ENCODE measurements around the gene ZNF282. TPM values are rescaled to one million over a fixed set of nuclear protein-coding genes. Genes with fewer than 3 reads are reported as not detected.
A peak's percentile ranks its signal among the peaks of the same experiment; 100 is the strongest.
"Not testable (repeated sequence)": the region's sequence is repeated elsewhere in the genome, so short reads cannot be mapped to it uniquely, and the experiment has no call there.

The ZNF282 gene
- total RNA-seq, 1 experiment from 2014 or later = 39.0 TPM

DNA sequence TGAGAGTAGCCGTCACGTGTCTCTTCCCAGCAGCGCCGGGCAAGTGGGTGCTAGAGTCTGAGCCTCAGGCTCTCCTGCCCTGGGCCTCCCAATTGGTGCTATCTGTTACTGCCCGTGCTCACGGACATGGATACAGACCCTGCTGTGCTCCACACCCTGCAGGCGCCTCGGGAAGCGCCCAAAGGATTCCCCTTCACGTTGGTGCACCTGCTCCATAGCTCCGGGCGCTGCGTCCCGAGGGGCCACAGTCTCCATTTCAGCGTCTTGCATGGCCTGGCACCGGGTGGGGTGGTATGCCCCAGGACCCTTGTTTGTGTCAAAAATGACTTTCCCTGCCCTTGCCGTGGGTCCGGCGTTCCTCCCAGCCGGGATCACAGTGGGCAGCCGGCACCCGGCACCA is 30.3 kb downstream of the ZNF282 start:
- no peaks in the 10 kb centered on the region for H3K79me1 ChIP-seq (ENCODE audit: insufficient read depth, low read depth, low read length, poor library complexity, severe bottlenecking)
- H3K18ac ChIP-seq (ENCODE audit: insufficient read length, low read depth, low read length) = no peak overlapping the region
- no peak overlapping the region for H2AK5ac ChIP-seq (ENCODE audit: insufficient read length, low read length)
- H3K23ac ChIP-seq (ENCODE audit: insufficient read length, low read depth, low read length) = no peak overlapping the region
- H3K23me2 ChIP-seq (ENCODE audit: insufficient read length, low read depth, low read length, poor library complexity, severe bottlenecking) = no peaks in the 10 kb centered on the region
- no peak overlapping the region for H3K56ac ChIP-seq (ENCODE audit: insufficient read length, low read depth, low read length)
- no peaks in the 10 kb centered on the region for H3K9me3 ChIP-seq (ENCODE audit: control insufficient read depth, low read depth, low read length)
- no peaks in the 10 kb centered on the region for H3K79me2 ChIP-seq (ENCODE audit: insufficient read depth, low read length)
- H3K27ac ChIP-seq (ENCODE audit: insufficient read length, low read depth, low read length) = no peak overlapping the region
- H3K4me2 ChIP-seq (ENCODE audit: insufficient read depth, insufficient read length, low read length) = no peak overlapping the region
- Mint-ChIP-seq H3K27ac (no peak overlapping the region), H3K27me3 (ENCODE audit: low read depth) (peaks cover 13% of the 10 kb centered on the region), H3K36me3 (ENCODE audit: insufficient read depth in 1 of 3, low read depth in 3 of 3) (peaks cover 6 to 33% (median 30%) of the 10 kb centered on the region in 3 experiments; a peak in 6 of 7 replicates), H3K4me3 (no peak overlapping the region), H3K9me3 (no peaks in the 10 kb centered on the region), H3K4me1 (no peaks in the 10 kb centered on the region)
- H3K14ac ChIP-seq (ENCODE audit: insufficient read depth, low read length) = no peak overlapping the region
- H4K8ac ChIP-seq (replicated peaks; ENCODE audit: insufficient read length, low read depth, low read length) = no peak overlapping the region
- H2AFZ ChIP-seq (ENCODE audit: low read length) = no peak overlapping the region
- no peak overlapping the region for H2BK5ac ChIP-seq (ENCODE audit: insufficient read length, low read length)
- no peak overlapping the region for H2BK20ac ChIP-seq (ENCODE audit: low read depth, low read length, poor library complexity, severe bottlenecking)
- DNase-seq = no peak
- H3T11ph ChIP-seq (ENCODE audit: low read length) = no peak overlapping the region
- H3K4me1 ChIP-seq (ENCODE audit: insufficient read depth, low read length) = no peaks in the 10 kb centered on the region
- WGBS (ENCODE audit: extremely low coverage, insufficient read length, low lambda C conversion rate) = no CpG with 5 or more reads among the region's 22 CpGs
- no peak overlapping the region for H2BK120ac ChIP-seq (ENCODE audit: low read depth, low read length, poor library complexity, severe bottlenecking)
- no peaks in the 10 kb centered on the region for H4K20me1 ChIP-seq (ENCODE audit: control insufficient read depth, insufficient read depth, insufficient read length)
- H4K5ac ChIP-seq (ENCODE audit: insufficient read length, low read depth, low read length) = no peak overlapping the region
- H2BK15ac ChIP-seq (ENCODE audit: low read depth, low read length) = no peak overlapping the region
- no peaks in the 10 kb centered on the region for H3K27me3 ChIP-seq (ENCODE audit: insufficient read depth, low read length)
- TF ChIP-seq, protein P1, sequence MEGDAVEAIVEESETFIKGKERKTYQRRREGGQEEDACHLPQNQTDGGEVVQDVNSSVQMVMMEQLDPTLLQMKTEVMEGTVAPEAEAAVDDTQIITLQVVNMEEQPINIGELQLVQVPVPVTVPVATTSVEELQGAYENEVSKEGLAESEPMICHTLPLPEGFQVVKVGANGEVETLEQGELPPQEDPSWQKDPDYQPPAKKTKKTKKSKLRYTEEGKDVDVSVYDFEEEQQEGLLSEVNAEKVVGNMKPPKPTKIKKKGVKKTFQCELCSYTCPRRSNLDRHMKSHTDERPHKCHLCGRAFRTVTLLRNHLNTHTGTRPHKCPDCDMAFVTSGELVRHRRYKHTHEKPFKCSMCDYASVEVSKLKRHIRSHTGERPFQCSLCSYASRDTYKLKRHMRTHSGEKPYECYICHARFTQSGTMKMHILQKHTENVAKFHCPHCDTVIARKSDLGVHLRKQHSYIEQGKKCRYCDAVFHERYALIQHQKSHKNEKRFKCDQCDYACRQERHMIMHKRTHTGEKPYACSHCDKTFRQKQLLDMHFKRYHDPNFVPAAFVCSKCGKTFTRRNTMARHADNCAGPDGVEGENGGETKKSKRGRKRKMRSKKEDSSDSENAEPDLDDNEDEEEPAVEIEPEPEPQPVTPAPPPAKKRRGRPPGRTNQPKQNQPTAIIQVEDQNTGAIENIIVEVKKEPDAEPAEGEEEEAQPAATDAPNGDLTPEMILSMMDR (conservative IDR thresholded peaks at IDR 0.05) = no peak
- no peak overlapping the region for H3K4ac ChIP-seq (ENCODE audit: low read depth, low read length)
- H4K91ac ChIP-seq (ENCODE audit: insufficient read length, low read depth, low read length) = no peak overlapping the region
- H3K9ac ChIP-seq (ENCODE audit: extremely low read depth, insufficient read length, low read length) = no peak overlapping the region
- H2BK12ac ChIP-seq (ENCODE audit: insufficient read length, low read depth, low read length) = no peak overlapping the region

DNA sequence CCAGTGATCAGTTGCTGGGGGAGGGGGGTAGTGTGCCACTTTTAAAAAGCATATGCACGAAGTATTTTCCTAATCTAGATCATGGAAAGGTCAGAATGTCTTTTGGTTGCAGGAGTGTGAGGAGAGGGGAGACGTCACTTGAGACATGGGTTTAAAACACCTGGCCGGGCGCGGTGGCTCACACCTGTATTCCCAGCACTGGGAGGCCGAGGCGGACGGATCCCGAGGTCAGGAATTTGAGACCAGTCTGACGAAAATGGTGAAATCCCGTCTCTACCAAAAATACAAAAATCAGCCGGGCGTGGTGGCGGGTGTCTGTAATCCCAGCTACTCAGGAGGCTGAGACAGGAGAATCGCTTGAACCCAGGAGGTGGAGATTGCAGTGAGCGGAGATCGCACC is 31.0 kb downstream of the ZNF282 start:
- DNase-seq; H3K4ac ChIP-seq (ENCODE audit: low read depth, low read length); H2BK15ac ChIP-seq (ENCODE audit: low read depth, low read length); H2BK5ac ChIP-seq (ENCODE audit: insufficient read length, low read length); H2AFZ ChIP-seq (ENCODE audit: low read length); H2BK20ac ChIP-seq (ENCODE audit: low read depth, low read length, poor library complexity, severe bottlenecking); H3K23ac ChIP-seq (ENCODE audit: insufficient read length, low read depth, low read length); H3T11ph ChIP-seq (ENCODE audit: low read length); H3K14ac ChIP-seq (ENCODE audit: insufficient read depth, low read length); H3K4me1 ChIP-seq (ENCODE audit: insufficient read depth, low read length); H3K23me2 ChIP-seq (ENCODE audit: insufficient read length, low read depth, low read length, poor library complexity, severe bottlenecking); H3K9me3 Mint-ChIP-seq; H3K9ac ChIP-seq (ENCODE audit: extremely low read depth, insufficient read length, low read length); H3K56ac ChIP-seq (ENCODE audit: insufficient read length, low read depth, low read length); H4K20me1 ChIP-seq (ENCODE audit: control insufficient read depth, insufficient read depth, insufficient read length); H3K27ac ChIP-seq (ENCODE audit: insufficient read length, low read depth, low read length); H2BK12ac ChIP-seq (ENCODE audit: insufficient read length, low read depth, low read length); H4K91ac ChIP-seq (ENCODE audit: insufficient read length, low read depth, low read length); H3K27me3 ChIP-seq (ENCODE audit: insufficient read depth, low read length); H4K5ac ChIP-seq (ENCODE audit: insufficient read length, low read depth, low read length); H4K8ac ChIP-seq (replicated peaks; ENCODE audit: insufficient read length, low read depth, low read length); H3K9me3 ChIP-seq (ENCODE audit: control insufficient read depth, low read depth, low read length); H3K4me3 Mint-ChIP-seq; H3K79me1 ChIP-seq (ENCODE audit: insufficient read depth, low read depth, low read length, poor library complexity, severe bottlenecking); H3K4me1 Mint-ChIP-seq; H3K18ac ChIP-seq (ENCODE audit: insufficient read length, low read depth, low read length); H2AK5ac ChIP-seq (ENCODE audit: insufficient read length, low read length); H3K4me2 ChIP-seq (ENCODE audit: insufficient read depth, insufficient read length, low read length); H2BK120ac ChIP-seq (ENCODE audit: low read depth, low read length, poor library complexity, severe bottlenecking); H3K79me2 ChIP-seq (ENCODE audit: insufficient read depth, low read length): not testable (repeated sequence)
- peak overlapping the region in 1 of 3 experiments; percentile 42; a peak in 1 of 7 replicates for H3K27ac Mint-ChIP-seq
- peaks cover 13% of the 10 kb centered on the region for H3K27me3 Mint-ChIP-seq (ENCODE audit: low read depth)
- peaks cover 1 to 27% (median 24%) of the 10 kb centered on the region in 3 experiments; a peak in 5 of 7 replicates for H3K36me3 Mint-ChIP-seq (ENCODE audit: insufficient read depth in 1 of 3, low read depth in 3 of 3)
- no CpG with 5 or more reads among the region's 17 CpGs for WGBS (ENCODE audit: extremely low coverage, insufficient read length, low lambda C conversion rate)

All from H9 (cell line).